NCI-H1092 (cell line): ENCODE results near the gene CYP2W1.

Source experiments
- DNase-seq: peaks from one replicate; lab custom pipeline; 2025; lab: John Stamatoyannopoulos, UW

The CYP2W1 gene

GRCh38 chr7:982511-983003 lies 424 bp upstream of the CYP2W1 start:
- no peak for DNase-seq

DNA sequence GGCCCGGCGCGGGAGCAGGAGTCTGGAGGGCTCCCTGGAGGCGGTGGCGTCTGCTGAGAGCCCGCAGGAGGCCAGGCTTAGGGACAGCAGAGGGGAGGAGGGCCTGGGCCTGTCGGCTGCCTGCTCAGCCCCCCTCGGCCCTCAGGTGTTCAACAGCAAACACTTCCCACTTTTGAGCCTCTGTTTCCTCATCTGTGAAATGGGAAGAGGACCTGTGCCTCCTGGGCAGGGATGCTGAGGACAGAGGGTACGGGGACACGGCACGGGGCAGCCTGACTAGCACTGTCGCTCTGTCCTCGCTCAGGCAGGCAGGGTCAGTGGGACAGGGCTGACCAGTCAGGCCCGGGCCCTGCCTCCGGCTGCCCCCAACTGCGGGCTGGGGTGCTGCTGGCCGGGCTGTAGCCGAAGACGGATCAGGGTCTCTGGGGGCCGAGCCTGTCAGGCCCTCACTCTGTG lies 663 bp downstream of the CYP2W1 start:
- DNase-seq, result no peak

DNA sequence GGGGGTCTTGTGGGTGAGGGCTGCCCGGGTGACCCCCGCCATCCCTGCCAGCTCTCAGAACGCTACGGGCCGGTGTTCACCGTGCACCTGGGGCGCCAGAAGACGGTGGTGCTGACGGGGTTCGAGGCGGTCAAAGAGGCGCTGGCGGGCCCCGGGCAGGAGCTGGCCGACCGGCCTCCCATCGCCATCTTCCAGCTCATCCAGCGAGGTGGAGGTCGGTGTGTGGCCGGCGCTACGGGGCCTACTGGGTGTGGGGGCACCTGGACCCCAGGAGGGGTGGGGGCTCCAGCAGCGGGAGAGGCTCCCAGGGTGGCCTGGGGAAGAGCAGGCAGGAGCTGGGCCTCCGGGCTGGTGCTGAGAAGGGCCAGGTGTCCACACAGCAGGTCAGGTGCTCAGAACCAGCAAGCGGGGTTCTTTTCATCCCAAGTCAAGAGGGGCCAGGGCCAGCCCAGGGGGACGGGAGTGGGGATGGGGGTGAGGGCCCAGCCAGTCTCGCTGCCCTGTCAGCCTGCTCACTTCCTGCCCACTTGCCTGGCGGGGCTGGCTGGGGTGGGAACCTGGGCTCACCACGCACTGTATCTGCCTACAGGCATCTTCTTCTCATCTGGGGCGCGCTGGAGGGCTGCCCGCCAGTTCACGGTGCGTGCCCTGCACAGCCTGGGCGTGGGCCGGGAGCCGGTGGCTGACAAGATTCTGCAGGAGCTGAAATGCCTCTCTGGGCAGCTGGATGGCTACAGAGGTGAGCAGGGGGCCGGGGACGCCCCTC lies 1.6 kb downstream of the CYP2W1 start:
- no peak for DNase-seq

GRCh38 chr7:985127-985416 lies 2.1 kb downstream of the CYP2W1 start:
- DNase-seq, result no peak

- no peak for DNase-seq
Measured at GRCh38 chr7:985915-986741, 3.1 kb downstream of the CYP2W1 start.

GRCh38 chr7:986766-987751 lies 4.1 kb downstream of the CYP2W1 start:
- no peak for DNase-seq

GRCh38 chr7:987909-988308 lies 4.9 kb downstream of the CYP2W1 start:
- DNase-seq, result no peak

GRCh38 chr7:988426-988911 lies 5.5 kb downstream of the CYP2W1 start:
- DNase-seq, result no peak

GRCh38 chr7:988963-989529 lies 6.1 kb downstream of the CYP2W1 start:
- no peak for DNase-seq

GRCh38 chr7:990352-990932 lies 7.5 kb downstream of the CYP2W1 start:
- DNase-seq, result no peak

GRCh38 chr7:990933-991728 lies 8.2 kb downstream of the CYP2W1 start:
- no peak for DNase-seq

DNA sequence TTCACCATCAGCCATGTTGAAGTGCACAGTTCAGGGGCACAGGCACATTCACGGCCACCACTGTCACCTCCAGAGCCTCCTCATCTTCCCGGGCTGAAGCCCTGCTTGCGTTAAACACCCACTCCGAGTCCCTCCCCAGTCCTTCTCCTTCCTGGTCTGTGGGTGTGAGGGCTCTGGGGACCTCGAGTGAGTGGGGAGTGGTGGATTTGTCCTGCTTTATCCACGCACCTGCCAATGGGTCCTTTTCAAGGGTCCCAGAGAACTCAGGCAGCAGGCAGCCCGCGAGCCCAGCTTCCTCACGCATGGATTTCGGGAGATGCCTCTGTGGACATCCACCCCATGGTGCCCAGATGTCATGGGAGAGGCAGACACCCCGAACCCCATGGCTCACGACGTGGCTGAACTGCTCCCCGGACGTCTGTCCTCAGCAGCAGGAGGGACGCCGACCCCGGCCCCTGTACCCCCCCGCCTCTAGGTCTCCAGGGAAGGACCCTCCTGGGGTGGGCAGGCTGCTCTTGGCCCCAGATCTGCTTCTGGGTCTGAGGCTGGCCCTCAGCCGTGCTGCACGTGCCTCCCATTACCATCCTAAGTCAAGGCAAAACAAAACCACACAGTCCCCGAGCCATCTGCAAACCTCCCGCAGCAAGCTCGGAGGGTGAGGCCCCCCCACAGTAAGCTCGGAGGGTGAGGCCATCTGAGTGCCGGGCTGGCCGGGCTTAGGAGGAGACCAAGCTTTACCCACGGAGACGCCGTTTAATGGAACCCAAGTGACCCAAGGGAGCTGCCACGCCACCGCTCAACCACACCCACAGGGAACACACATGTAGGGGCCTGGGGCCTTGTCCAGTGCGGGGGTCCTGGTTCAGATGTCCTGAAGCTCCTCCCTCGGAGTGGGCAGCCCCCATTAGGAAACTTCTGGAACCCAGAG lies 9.0 kb downstream of the CYP2W1 start:
- DNase-seq, result no peak

DNA sequence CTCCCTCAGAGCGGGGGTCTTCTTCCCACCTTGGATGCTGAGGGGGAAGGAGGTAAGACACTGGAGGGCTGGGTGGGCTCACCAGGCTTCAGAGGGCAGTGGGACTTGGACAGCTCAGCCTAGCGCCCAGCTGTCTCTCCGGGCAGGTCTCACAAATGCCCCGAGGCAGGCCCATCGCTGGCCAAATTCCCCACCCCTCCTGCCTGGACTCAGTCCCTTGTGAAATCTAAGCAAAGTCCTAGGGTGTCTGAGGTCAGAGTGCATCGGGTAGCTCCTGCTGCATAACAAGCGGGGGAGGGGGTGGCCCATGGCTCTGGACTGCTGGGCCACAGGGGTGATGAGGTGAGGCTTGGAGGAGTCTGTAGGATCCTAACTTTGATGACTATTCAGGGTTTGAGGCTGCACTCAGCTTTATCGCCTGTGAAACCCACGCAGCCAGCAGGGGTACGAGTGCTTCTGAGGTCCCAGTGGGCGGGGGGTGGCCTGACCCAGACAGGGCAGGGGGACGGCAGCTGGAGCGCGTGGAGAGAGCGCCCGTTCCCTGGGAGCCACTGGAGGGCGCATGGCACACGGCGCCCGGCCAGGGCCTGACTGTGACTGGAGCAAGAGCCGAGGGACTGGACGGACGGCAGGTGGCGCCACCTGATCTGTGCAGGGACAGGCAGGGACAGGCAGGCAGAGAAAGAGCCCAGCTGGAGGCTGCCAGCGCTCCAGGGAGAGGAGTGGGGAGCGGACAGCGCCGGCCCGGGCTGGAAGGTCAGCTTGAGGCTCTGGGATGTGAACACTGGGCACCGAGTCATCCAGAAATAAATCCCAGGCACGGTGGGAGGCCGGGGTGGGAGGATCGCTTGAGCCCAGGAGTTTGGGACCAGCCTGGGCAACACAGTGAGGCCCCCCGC lies 10.0 kb downstream of the CYP2W1 start:
- DNase-seq, result peak; percentile 93

DNA sequence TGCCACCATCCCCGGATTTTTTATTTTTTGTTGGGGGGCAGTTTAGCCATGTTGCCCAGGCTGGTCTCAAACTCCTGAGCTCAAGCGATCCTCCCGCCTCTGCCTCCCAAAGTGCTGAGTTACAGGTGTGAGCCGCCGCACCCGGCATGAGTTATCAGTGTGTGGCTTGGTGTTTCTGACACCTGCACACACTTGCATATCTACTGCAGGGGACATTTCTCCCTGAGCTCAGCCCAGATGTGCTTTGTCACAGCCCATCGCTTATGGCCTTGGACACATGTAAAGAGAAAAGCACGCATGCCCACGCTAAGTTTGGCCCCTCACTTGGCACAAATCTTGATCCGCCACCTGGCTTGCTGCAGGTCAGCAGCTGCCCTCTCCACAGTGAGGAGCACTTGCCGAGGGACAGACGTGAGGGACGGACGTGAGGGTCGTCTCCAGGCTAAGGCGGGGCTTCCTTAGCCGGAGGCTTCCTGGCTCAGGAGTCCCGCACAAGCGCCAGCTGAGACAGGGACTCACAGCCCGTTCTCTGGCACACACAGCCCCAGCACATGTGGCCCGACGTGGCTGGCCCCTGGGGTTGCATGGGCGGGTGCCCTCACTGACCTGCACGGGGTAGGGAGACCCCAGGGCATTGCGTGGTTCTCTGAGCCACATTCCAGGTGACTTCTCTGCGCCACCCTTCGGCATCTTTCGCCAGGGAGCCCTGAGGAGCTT lies 11.8 kb downstream of the CYP2W1 start:
- DNase-seq, result no peak

- no peak for DNase-seq
Measured at GRCh38 chr7:995571-995970, 12.6 kb downstream of the CYP2W1 start.

- no peak for DNase-seq
Measured at GRCh38 chr7:996079-996872, 13.3 kb downstream of the CYP2W1 start.
